ENCODE measurements around the gene SSTR5. TPM values are rescaled to one million over a fixed set of nuclear protein-coding genes. Genes with fewer than 3 reads are reported as not detected.

The SSTR5 gene
- total and polyA plus RNA-seq, 2 experiments from 2014 or later: not detected

GRCh38 chr16:1113889-1114526 is 41.5 kb downstream of the SSTR5 start:
- no peak for DNase-seq (ENCODE audit: low read depth in 1 of 2, low spot score in 1 of 2)
- H3K4me3 ChIP-seq: no peak overlapping the region
- no peak for TF ChIP-seq CTCF (IDR thresholded peaks at IDR 0.05; ENCODE audit: low read depth, low read length)
- H3K9me3 ChIP-seq (ENCODE audit: low read depth): no peaks in the 10 kb centered on the region
- H3K27ac ChIP-seq: no peak overlapping the region
- H3K27me3 ChIP-seq: no peaks in the 10 kb centered on the region
- H3K4me1 ChIP-seq (ENCODE audit: low read depth): peaks cover 3% of the 10 kb centered on the region
- no peaks in the 10 kb centered on the region for H3K36me3 ChIP-seq

GRCh38 chr16:1116693-1117077 is 44.1 kb downstream of the SSTR5 start:
- H3K9me3 ChIP-seq (ENCODE audit: low read depth): no peaks in the 10 kb centered on the region
- no peak overlapping the region for H3K4me3 ChIP-seq
- H3K27me3 ChIP-seq: no peaks in the 10 kb centered on the region
- no peak for TF ChIP-seq CTCF (IDR thresholded peaks at IDR 0.05; ENCODE audit: low read depth, low read length)
- H3K36me3 ChIP-seq: no peaks in the 10 kb centered on the region
- H3K4me1 ChIP-seq (ENCODE audit: low read depth): peaks cover 3% of the 10 kb centered on the region
- H3K27ac ChIP-seq: no peak overlapping the region
- DNase-seq (ENCODE audit: low read depth in 1 of 2, low spot score in 1 of 2): peak in 1 of 2 donors; percentile 30

GRCh38 chr16:1117176-1117900 is 44.8 kb downstream of the SSTR5 start:
- no peak overlapping the region for H3K4me3 ChIP-seq
- no peak for TF ChIP-seq CTCF (IDR thresholded peaks at IDR 0.05; ENCODE audit: low read depth, low read length)
- no peak overlapping the region for H3K27ac ChIP-seq
- no peaks in the 10 kb centered on the region for H3K27me3 ChIP-seq
- peaks cover 3% of the 10 kb centered on the region for H3K4me1 ChIP-seq (ENCODE audit: low read depth)
- H3K36me3 ChIP-seq: no peaks in the 10 kb centered on the region
- H3K9me3 ChIP-seq (ENCODE audit: low read depth): no peaks in the 10 kb centered on the region
- no peak for DNase-seq (ENCODE audit: low read depth in 1 of 2, low spot score in 1 of 2)

GRCh38 chr16:1117926-1118325 is 45.4 kb downstream of the SSTR5 start:
- no peak overlapping the region for H3K4me3 ChIP-seq
- no peak for TF ChIP-seq CTCF (IDR thresholded peaks at IDR 0.05; ENCODE audit: low read depth, low read length)
- H3K27me3 ChIP-seq: no peaks in the 10 kb centered on the region
- H3K27ac ChIP-seq: no peak overlapping the region
- no peak for DNase-seq (ENCODE audit: low read depth in 1 of 2, low spot score in 1 of 2)
- no peaks in the 10 kb centered on the region for H3K36me3 ChIP-seq
- H3K9me3 ChIP-seq (ENCODE audit: low read depth): no peaks in the 10 kb centered on the region
- peaks cover 3% of the 10 kb centered on the region for H3K4me1 ChIP-seq (ENCODE audit: low read depth)

- no peak for DNase-seq (ENCODE audit: low read depth in 1 of 2, low spot score in 1 of 2)
- Histone ChIP-seq H3K4me3 (no peak overlapping the region), H3K4me1 (ENCODE audit: low read depth) (peaks cover 3% of the 10 kb centered on the region), H3K27ac (no peak overlapping the region), H3K27me3 (no peaks in the 10 kb centered on the region), H3K9me3 (ENCODE audit: low read depth) (no peaks in the 10 kb centered on the region), H3K36me3 (no peaks in the 10 kb centered on the region)
- no peak for TF ChIP-seq CTCF (IDR thresholded peaks at IDR 0.05; ENCODE audit: low read depth, low read length)
Measured at GRCh38 chr16:1119129-1119528, 46.6 kb downstream of the SSTR5 start.

Measured in cardiac muscle cell (in vitro differentiated cells and primary cell).